Activated T-cell treated with anti-CD3 and anti-CD28 coated beads, Interleukin-2, amount 50 U/mL, for 4 hours (primary cell): ENCODE results near the gene RAD51B. TPM values are rescaled to one million over a fixed set of nuclear protein-coding genes. Genes with fewer than 3 reads are reported as not detected.

Source experiments
- ATAC-seq, 2 donors: fragments of 200-7000 bp; cut with Tn5 transposase; one replicate each; pipeline ENCODE4 v1.10.0; 2021
- DNase-seq: peaks from one replicate; pipeline ENCODE4 v3.0.0-alpha.2; 2020
- H3K27me3 Mint-ChIP-seq: one replicate; pipeline ENCODE4 v1.8.0; 2021; ENCODE audit warnings: low read depth, mixed read lengths
- H3K36me3 Mint-ChIP-seq: one replicate; pipeline ENCODE4 v1.8.0; 2022; ENCODE audit warnings: mixed read lengths; ENCODE audit not compliant: insufficient read depth
- H3K4me1 Mint-ChIP-seq: one replicate; pipeline ENCODE4 v1.8.0; 2021; ENCODE audit warnings: low read depth, mixed read lengths
- H3K4me3 Mint-ChIP-seq: one replicate; pipeline ENCODE4 v1.8.0; 2021; ENCODE audit warnings: mild to moderate bottlenecking, moderate library complexity, mixed read lengths
- H3K9me3 Mint-ChIP-seq: one replicate; pipeline ENCODE4 v1.8.0; 2021; ENCODE audit warnings: mixed read lengths
- total RNA-seq, 3 donors: library from RNA; stranded (reverse); gene quantifications; one replicate each; pipeline ENCODE4 v1.2.1, GENCODE V29; 2021

RAD51B gene
- total RNA-seq, 3 donors from 2014 or later: 10.6 to 16.1 (median 14.2) TPM

- no peak overlapping the region for H3K4me3 Mint-ChIP-seq
- DNase-seq (no peak), ATAC-seq (no peak)
- no peaks in the 10 kb centered on the region for H3K36me3 Mint-ChIP-seq
- no peaks in the 10 kb centered on the region for H3K27me3 Mint-ChIP-seq
- H3K4me1 Mint-ChIP-seq: peaks cover 12% of the 10 kb centered on the region
- H3K9me3 Mint-ChIP-seq: no peaks in the 10 kb centered on the region
Measured at GRCh38 chr14:68589447-68590200, 770.0 kb downstream of the RAD51B start.

- DNase-seq (no peak), ATAC-seq (no peak)
- no peaks in the 10 kb centered on the region for H3K27me3 Mint-ChIP-seq
- H3K4me1 Mint-ChIP-seq: peaks cover 14% of the 10 kb centered on the region
- no peak overlapping the region for H3K4me3 Mint-ChIP-seq
- no peaks in the 10 kb centered on the region for H3K36me3 Mint-ChIP-seq
- no peaks in the 10 kb centered on the region for H3K9me3 Mint-ChIP-seq
Measured at GRCh38 chr14:68590201-68590522, 770.6 kb downstream of the RAD51B start.

GRCh38 chr14:68591786-68592185 lies 772.2 kb downstream of the RAD51B start:
- Mint-ChIP-seq H3K27me3 (no peaks in the 10 kb centered on the region), H3K4me1 (peaks cover 14% of the 10 kb centered on the region), H3K4me3 (no peak overlapping the region), H3K9me3 (no peaks in the 10 kb centered on the region), H3K36me3 (no peaks in the 10 kb centered on the region)
- ATAC-seq (no peak), DNase-seq (no peak)

- H3K27me3 Mint-ChIP-seq: no peaks in the 10 kb centered on the region
Measured at GRCh38 chr14:68592948-68593556, 773.5 kb downstream of the RAD51B start.

GRCh38 chr14:68593806-68594536 lies 774.4 kb downstream of the RAD51B start:
- Mint-ChIP-seq H3K4me3 (no peak overlapping the region), H3K9me3 (no peaks in the 10 kb centered on the region), H3K4me1 (peaks cover 14% of the 10 kb centered on the region), H3K27me3 (no peaks in the 10 kb centered on the region), H3K36me3 (no peaks in the 10 kb centered on the region)
- no peak for DNase-seq
- no peak for ATAC-seq

More at GRCh38 chr14:68592948-68593556, 773.5 kb downstream of the RAD51B start:
- no peak for DNase-seq
- Mint-ChIP-seq H3K36me3 (no peaks in the 10 kb centered on the region), H3K4me1 (peaks cover 14% of the 10 kb centered on the region), H3K4me3 (no peak overlapping the region), H3K9me3 (no peaks in the 10 kb centered on the region)
- no peak for ATAC-seq

GRCh38 chr14:68594737-68595380 lies 775.3 kb downstream of the RAD51B start:
- Mint-ChIP-seq H3K4me3 (no peak overlapping the region), H3K36me3 (no peaks in the 10 kb centered on the region), H3K4me1 (peaks cover 14% of the 10 kb centered on the region), H3K27me3 (no peaks in the 10 kb centered on the region), H3K9me3 (no peaks in the 10 kb centered on the region)
- no peak for ATAC-seq
- DNase-seq: no peak

- no peaks in the 10 kb centered on the region for H3K27me3 Mint-ChIP-seq
- DNase-seq: no peak
- H3K4me1 Mint-ChIP-seq: peaks cover 14% of the 10 kb centered on the region
- no peaks in the 10 kb centered on the region for H3K36me3 Mint-ChIP-seq
- ATAC-seq: no peak
- no peak overlapping the region for H3K4me3 Mint-ChIP-seq
- no peaks in the 10 kb centered on the region for H3K9me3 Mint-ChIP-seq
Measured at GRCh38 chr14:68596211-68596610, 776.6 kb downstream of the RAD51B start.

- no peak for ATAC-seq
- Mint-ChIP-seq H3K9me3 (no peaks in the 10 kb centered on the region), H3K4me3 (no peak overlapping the region), H3K36me3 (no peaks in the 10 kb centered on the region), H3K4me1 (peaks cover 14% of the 10 kb centered on the region), H3K27me3 (no peaks in the 10 kb centered on the region)
- no peak for DNase-seq
Measured at GRCh38 chr14:68596701-68597100, 777.1 kb downstream of the RAD51B start.

- ATAC-seq (no peak), DNase-seq (no peak)
- H3K9me3 Mint-ChIP-seq: no peaks in the 10 kb centered on the region
- H3K27me3 Mint-ChIP-seq: no peaks in the 10 kb centered on the region
- H3K4me1 Mint-ChIP-seq: peaks cover 14% of the 10 kb centered on the region
- no peak overlapping the region for H3K4me3 Mint-ChIP-seq
- no peaks in the 10 kb centered on the region for H3K36me3 Mint-ChIP-seq
Measured at GRCh38 chr14:68598089-68598488, 778.5 kb downstream of the RAD51B start.

- DNase-seq: no peak
- no peak overlapping the region for H3K4me3 Mint-ChIP-seq
- H3K27me3 Mint-ChIP-seq: no peaks in the 10 kb centered on the region
- no peaks in the 10 kb centered on the region for H3K36me3 Mint-ChIP-seq
- H3K4me1 Mint-ChIP-seq: peaks cover 9% of the 10 kb centered on the region
- H3K9me3 Mint-ChIP-seq: no peaks in the 10 kb centered on the region
- ATAC-seq: no peak
Measured at GRCh38 chr14:68598621-68599447, 779.3 kb downstream of the RAD51B start.

GRCh38 chr14:68599896-68600610 lies 780.5 kb downstream of the RAD51B start:
- Mint-ChIP-seq H3K36me3 (no peaks in the 10 kb centered on the region), H3K4me3 (no peak overlapping the region), H3K9me3 (no peaks in the 10 kb centered on the region), H3K27me3 (no peaks in the 10 kb centered on the region), H3K4me1 (peaks cover 1% of the 10 kb centered on the region)
- DNase-seq (no peak), ATAC-seq (no peak)

- H3K9me3 Mint-ChIP-seq: no peaks in the 10 kb centered on the region
- no peak overlapping the region for H3K4me3 Mint-ChIP-seq
- H3K27me3 Mint-ChIP-seq: no peaks in the 10 kb centered on the region
- H3K4me1 Mint-ChIP-seq: peaks cover 4% of the 10 kb centered on the region
- peaks cover 2% of the 10 kb centered on the region for H3K36me3 Mint-ChIP-seq
- no peak for DNase-seq
- ATAC-seq: no peak
Measured at GRCh38 chr14:68602507-68602906, 782.9 kb downstream of the RAD51B start.

GRCh38 chr14:68603533-68604360 lies 784.2 kb downstream of the RAD51B start:
- Mint-ChIP-seq H3K4me3 (no peak overlapping the region), H3K27me3 (no peaks in the 10 kb centered on the region), H3K4me1 (peaks cover 8% of the 10 kb centered on the region), H3K9me3 (no peaks in the 10 kb centered on the region), H3K36me3 (peaks cover 2% of the 10 kb centered on the region)
- DNase-seq (no peak), ATAC-seq (no peak)
